ENCODE measurements around the gene ZBTB16. TPM values are rescaled to one million over a fixed set of nuclear protein-coding genes. Genes with fewer than 3 reads are reported as not detected.

The ZBTB16 gene
- total RNA-seq, 3 donors from 2014 or later, result 4.9 to 82.1 (median 48.8) TPM

DNA sequence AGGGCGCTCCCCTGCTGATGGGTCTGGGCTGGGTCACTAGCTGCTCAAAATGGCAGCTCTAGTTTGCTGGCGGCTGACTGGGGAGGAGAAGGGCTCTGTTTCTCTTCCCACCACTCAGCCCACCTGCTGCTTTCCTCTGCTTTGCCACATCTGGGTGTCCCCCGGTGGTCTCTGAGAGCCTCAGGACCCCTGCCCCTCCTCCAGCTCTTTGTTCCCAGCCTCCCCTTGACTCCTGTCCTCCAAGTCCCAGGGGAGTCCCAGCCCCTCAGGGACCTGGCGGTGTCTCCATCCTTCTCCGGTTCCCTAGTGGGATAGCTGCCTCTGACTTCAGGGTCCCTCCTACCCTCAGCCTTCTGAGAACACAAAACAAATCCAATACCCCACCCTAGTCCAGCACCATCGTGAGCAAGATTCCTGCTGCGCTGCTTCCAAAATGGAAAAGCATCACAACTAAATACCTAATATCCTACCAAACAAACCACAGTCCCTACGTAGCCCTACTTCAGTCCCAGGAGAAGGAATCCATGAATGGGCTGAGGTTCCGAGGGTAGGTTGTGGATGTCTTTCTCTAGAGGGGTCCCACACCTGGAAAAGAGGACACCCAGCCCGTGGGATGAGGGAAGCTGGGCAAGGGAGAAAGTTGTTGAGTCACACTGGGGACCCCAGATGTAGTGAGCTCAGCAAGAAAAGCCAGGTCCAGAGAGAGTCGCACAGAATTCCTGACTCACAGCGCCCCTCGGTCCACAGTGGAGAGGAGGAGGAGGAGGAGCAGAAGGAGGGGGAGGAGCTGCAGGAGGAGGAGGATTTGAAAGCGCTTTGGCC is 191.7 kb downstream of the ZBTB16 start:
- intact Hi-C loops (cut with DNase I, micrococcal nuclease), result no loop called here
- ATAC-seq, result no peak
- H3K4me3 ChIP-seq, result no peak overlapping the region
- H3K4me1 ChIP-seq (ENCODE audit: low read depth), result no peaks in the 10 kb centered on the region
- TF ChIP-seq, protein P1, sequence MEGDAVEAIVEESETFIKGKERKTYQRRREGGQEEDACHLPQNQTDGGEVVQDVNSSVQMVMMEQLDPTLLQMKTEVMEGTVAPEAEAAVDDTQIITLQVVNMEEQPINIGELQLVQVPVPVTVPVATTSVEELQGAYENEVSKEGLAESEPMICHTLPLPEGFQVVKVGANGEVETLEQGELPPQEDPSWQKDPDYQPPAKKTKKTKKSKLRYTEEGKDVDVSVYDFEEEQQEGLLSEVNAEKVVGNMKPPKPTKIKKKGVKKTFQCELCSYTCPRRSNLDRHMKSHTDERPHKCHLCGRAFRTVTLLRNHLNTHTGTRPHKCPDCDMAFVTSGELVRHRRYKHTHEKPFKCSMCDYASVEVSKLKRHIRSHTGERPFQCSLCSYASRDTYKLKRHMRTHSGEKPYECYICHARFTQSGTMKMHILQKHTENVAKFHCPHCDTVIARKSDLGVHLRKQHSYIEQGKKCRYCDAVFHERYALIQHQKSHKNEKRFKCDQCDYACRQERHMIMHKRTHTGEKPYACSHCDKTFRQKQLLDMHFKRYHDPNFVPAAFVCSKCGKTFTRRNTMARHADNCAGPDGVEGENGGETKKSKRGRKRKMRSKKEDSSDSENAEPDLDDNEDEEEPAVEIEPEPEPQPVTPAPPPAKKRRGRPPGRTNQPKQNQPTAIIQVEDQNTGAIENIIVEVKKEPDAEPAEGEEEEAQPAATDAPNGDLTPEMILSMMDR (IDR thresholded peaks at IDR 0.05), result no peak
- H3K36me3 ChIP-seq (ENCODE audit: low read depth), result no peaks in the 10 kb centered on the region
- no peaks in the 10 kb centered on the region for H3K9me3 ChIP-seq
- no peak for DNase-seq

DNA sequence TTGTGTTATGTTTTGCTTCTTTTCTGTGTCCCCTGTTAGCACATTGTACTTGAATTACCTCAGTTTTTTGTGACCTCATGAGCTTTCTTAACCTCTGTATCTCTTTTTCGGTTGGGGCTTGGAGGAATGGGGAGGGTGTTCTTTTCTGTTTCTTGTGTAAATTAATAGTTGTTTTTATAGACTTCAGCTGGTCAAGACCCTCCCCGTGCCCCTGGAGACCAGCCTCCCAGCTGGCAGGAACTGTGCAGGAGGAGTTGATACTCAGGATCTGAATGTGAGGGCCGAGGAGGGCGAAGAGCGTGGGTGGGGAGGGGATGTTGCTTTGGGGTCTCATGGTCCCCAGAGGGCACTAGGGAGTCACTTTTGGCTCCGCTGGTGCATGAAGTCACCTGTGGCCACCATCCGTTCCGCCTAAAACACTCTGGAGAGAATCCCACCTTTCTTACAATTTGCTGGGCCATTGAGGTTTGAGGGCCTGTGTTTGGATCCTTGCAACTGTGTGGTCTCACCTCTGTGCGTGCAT is 192.4 kb downstream of the ZBTB16 start:
- Histone ChIP-seq H3K4me1 (ENCODE audit: low read depth) (no peaks in the 10 kb centered on the region), H3K36me3 (ENCODE audit: low read depth) (no peaks in the 10 kb centered on the region), H3K4me3 (no peak overlapping the region), H3K9me3 (no peaks in the 10 kb centered on the region)
- intact Hi-C loops (cut with DNase I, micrococcal nuclease), result no loop called here
- no peak for ATAC-seq
- DNase-seq, result no peak
- TF ChIP-seq, protein P1 (IDR thresholded peaks at IDR 0.05), result no peak

DNA sequence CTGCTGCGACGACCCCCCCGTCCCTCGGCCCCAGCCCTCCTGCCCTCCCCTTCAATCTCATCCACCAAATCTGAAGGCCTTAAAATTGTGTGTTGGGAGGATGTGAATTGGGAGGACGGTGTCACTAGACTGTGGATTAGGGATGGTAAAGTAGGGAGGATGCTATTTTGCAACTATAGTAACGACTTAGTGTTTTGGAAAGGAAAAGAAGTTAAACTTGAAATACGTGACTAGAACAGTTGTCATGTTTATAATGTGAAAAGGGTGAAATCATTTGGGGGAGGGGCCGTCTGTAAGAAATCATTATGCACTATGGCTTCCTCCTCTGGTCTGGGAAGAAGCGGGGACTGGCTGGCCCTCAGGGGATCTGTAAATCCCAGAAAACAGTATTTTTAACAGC is 193.3 kb downstream of the ZBTB16 start:
- TF ChIP-seq, protein P1 (IDR thresholded peaks at IDR 0.05), result no peak
- no peak for ATAC-seq
- intact Hi-C loops (cut with DNase I, micrococcal nuclease), result no loop called here
- Histone ChIP-seq H3K36me3 (ENCODE audit: low read depth) (no peaks in the 10 kb centered on the region), H3K4me1 (ENCODE audit: low read depth) (no peaks in the 10 kb centered on the region), H3K4me3 (no peak overlapping the region), H3K9me3 (no peaks in the 10 kb centered on the region)
- DNase-seq, result no peak

DNA sequence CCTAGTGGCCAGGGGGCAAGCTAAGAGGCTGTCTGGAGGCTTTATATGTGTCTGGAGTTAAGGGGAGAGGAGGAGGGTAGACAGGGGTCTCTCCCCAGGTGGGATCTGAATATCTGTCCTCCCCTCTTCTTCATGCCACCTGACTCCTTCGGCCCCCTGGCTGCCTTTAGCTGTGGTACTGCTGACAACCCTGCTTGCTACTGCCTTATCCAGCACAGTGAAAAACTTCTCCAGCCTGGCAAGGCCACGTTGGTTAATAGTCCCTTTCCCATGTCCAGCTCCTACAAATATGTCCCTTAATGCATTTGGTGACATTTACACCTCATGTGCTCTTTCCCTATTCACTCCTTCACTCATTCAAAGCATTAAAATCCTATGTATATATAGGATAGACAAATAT is 194.3 kb downstream of the ZBTB16 start:
- H3K9me3 ChIP-seq, result no peaks in the 10 kb centered on the region

DNA sequence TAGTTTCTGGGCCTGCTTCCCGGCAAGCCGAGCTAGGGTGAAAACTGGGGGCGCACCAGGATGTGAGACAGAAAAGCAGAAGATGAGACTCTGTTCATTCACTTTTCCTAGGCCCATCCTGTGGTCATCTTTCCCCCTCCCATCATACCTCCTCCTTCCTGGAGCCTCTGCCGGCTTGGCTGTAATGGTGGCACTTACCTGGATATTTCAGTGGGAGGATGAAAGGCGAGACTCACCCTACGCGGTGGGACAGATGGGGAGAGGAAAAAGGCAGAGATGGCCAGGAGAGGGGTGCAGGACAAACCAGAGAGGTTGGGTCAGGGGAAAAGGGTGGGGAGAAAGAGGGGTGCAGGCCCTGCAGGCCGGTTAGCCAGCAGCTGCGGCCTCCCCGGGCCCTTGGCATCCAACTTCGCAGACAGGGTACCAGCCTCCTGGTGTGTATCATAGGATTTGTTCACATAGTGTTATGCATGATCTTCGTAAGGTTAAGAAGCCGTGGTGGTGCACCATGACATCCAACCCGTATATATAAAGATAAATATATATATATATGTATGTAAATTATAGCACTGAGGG is 195.1 kb downstream of the ZBTB16 start:
- H3K36me3 ChIP-seq (ENCODE audit: low read depth), result no peaks in the 10 kb centered on the region
- no peak for ATAC-seq
- DNase-seq, result no peak

More for the DNA sequence above, 194.3 kb downstream of the ZBTB16 start:
- no peak for ATAC-seq
- H3K4me1 ChIP-seq (ENCODE audit: low read depth), result no peaks in the 10 kb centered on the region
- no peak for DNase-seq
- H3K4me3 ChIP-seq, result no peak overlapping the region
- TF ChIP-seq, protein P1 (IDR thresholded peaks at IDR 0.05), result no peak
- no peaks in the 10 kb centered on the region for H3K36me3 ChIP-seq (ENCODE audit: low read depth)
- intact Hi-C loops (cut with DNase I, micrococcal nuclease), result no loop called here

More for the DNA sequence above, 195.1 kb downstream of the ZBTB16 start:
- H3K4me1 ChIP-seq (ENCODE audit: low read depth), result no peaks in the 10 kb centered on the region
- H3K4me3 ChIP-seq, result no peak overlapping the region
- intact Hi-C loops (cut with DNase I, micrococcal nuclease), result no loop called here
- TF ChIP-seq, protein P1 (IDR thresholded peaks at IDR 0.05), result no peak
- no peaks in the 10 kb centered on the region for H3K9me3 ChIP-seq

All from mucosa of descending colon (tissue), 3 donors.